ENCODE results near the gene MEGF8.
A peak's percentile ranks its signal among the peaks of the same experiment; 100 is the strongest.

The MEGF8 gene

GRCh38 chr19:42282819-42283187 is 42.6 kb upstream of the MEGF8 start:
- TF ChIP-seq MAX (IDR thresholded peaks at IDR 0.05): 0 out of 2 replicates have a peak, but pooled peaks have one; percentile 5
- no peak for TF ChIP-seq TCF12 (IDR thresholded peaks at IDR 0.05; ENCODE audit: low read depth)

- TF ChIP-seq ZBTB7A (IDR thresholded peaks at IDR 0.05; ENCODE audit: low read depth) (peak; percentile 70; the same call in 1 of the 2 replicates), MAX (IDR thresholded peaks at IDR 0.05) (peak; percentile 47; the same call in 1 of the 2 replicates), RAD21 (IDR thresholded peaks at IDR 0.05; ENCODE audit: low read depth) (no peak), NFIC (IDR thresholded peaks at IDR 0.05) (peak; percentile 71), YY1 (IDR thresholded peaks at IDR 0.05; ENCODE audit: low read depth) (no peak), USF1 (IDR thresholded peaks at IDR 0.05) (no peak)
Observed at GRCh38 chr19:42283188-42284065, 42.0 kb upstream of the MEGF8 start.

- peak; percentile 33; the same call in 1 of the 2 replicates for TF ChIP-seq EGR1 (IDR thresholded peaks at IDR 0.05)
- no peak for TF ChIP-seq MAX (IDR thresholded peaks at IDR 0.05)
- no peak for TF ChIP-seq RAD21 (IDR thresholded peaks at IDR 0.05; ENCODE audit: low read depth)
- peak; percentile 48 for TF ChIP-seq USF1 (IDR thresholded peaks at IDR 0.05)
Observed at GRCh38 chr19:42284066-42284501, 41.4 kb upstream of the MEGF8 start.

GRCh38 chr19:42284591-42285341 is 40.7 kb upstream of the MEGF8 start:
- TF ChIP-seq MAX (IDR thresholded peaks at IDR 0.05) (no peak), REST (IDR thresholded peaks at IDR 0.05; ENCODE audit: low read depth) (no peak), NFIC (IDR thresholded peaks at IDR 0.05) (no peak), EP300 (IDR thresholded peaks at IDR 0.05; ENCODE audit: borderline replicate concordance) (no peak), TCF12 (IDR thresholded peaks at IDR 0.05; ENCODE audit: low read depth) (no peak)

- TF ChIP-seq CREB1 (IDR thresholded peaks at IDR 0.05; ENCODE audit: low read depth) (no peak), ZBTB7A (IDR thresholded peaks at IDR 0.05; ENCODE audit: low read depth) (no peak), RAD21 (IDR thresholded peaks at IDR 0.05; ENCODE audit: low read depth) (no peak)
Observed at GRCh38 chr19:42285541-42285941, 39.9 kb upstream of the MEGF8 start.

- TF ChIP-seq EP300 (IDR thresholded peaks at IDR 0.05; ENCODE audit: borderline replicate concordance) (no peak), NFIC (IDR thresholded peaks at IDR 0.05) (no peak), TEAD4 (IDR thresholded peaks at IDR 0.05) (no peak), REST (IDR thresholded peaks at IDR 0.05; ENCODE audit: low read depth) (no peak), MAX (IDR thresholded peaks at IDR 0.05) (no peak), EGR1 (IDR thresholded peaks at IDR 0.05) (no peak), RAD21 (IDR thresholded peaks at IDR 0.05; ENCODE audit: low read depth) (no peak), CREB1 (IDR thresholded peaks at IDR 0.05; ENCODE audit: low read depth) (no peak), TCF12 (IDR thresholded peaks at IDR 0.05; ENCODE audit: low read depth) (no peak), FOXM1 (IDR thresholded peaks at IDR 0.05; ENCODE audit: borderline replicate concordance, low read depth) (no peak), TAF1 (IDR thresholded peaks at IDR 0.05; ENCODE audit: low read depth) (no peak), USF1 (IDR thresholded peaks at IDR 0.05) (no peak), CEBPB (IDR thresholded peaks at IDR 0.05) (no peak), YY1 (IDR thresholded peaks at IDR 0.05; ENCODE audit: low read depth) (no peak)
Observed at GRCh38 chr19:42285988-42286348, 39.5 kb upstream of the MEGF8 start.

Measured in Ishikawa (cell line).